ENCODE data around the gene UPK1A. TPM values are rescaled to one million over a fixed set of nuclear protein-coding genes. Genes with fewer than 3 reads are reported as not detected.

The UPK1A gene
- total RNA-seq, 2 donors from 2014 or later = 0.37 to 0.46 TPM

DNA sequence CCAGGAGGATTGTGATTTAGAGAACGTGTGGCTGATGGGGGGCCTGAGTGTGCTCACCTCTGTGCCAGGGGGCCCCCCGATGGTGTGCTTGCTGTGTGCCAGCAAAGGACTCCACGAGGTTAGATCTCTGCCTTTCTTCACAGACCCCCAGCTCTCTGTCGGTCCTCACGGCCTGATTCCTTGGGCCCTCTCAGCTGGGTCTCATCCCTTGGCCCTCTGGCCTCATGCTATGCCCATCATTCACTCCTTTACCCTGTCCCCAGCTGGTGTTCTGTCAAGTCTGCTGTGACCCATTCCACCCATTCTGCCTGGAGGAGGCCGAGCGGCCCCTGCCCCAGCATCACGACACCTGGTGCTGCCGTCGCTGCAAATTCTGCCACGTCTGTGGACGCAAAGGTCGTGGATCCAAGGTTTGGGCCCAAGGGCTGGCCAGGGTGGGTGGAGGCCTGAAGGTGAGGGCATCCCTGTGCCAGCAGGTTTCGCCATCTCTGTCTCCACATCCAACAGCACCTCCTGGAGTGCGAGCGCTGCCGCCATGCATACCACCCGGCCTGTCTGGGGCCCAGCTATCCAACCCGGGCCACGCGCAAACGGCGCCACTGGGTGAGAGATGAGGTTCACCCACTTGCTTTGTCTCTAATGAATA is 59.0 kb downstream of the UPK1A start:
- Mint-ChIP-seq H3K27me3 (ENCODE audit: insufficient read depth) (no peaks in the 10 kb centered on the region), H3K9me3 (no peaks in the 10 kb centered on the region), H3K27ac (no peak overlapping the region), H3K36me3 (ENCODE audit: low read depth) (peaks cover 83% of the 10 kb centered on the region), H3K4me1 (no peaks in the 10 kb centered on the region), H3K4me3 (no peak overlapping the region)
- no peak overlapping the region for H3K4me3 ChIP-seq (ENCODE audit: low read length)
- no peak overlapping the region for H3K9ac ChIP-seq (ENCODE audit: extremely low read depth, low read length, poor library complexity, severe bottlenecking)
- no peaks in the 10 kb centered on the region for H3K4me1 ChIP-seq (ENCODE audit: control insufficient read depth, insufficient read depth, low read length)
- no peaks in the 10 kb centered on the region for H3K9me3 ChIP-seq (ENCODE audit: control insufficient read depth, low read length)
- WGBS, 2 experiments (ENCODE audit: insufficient coverage in 1 of 2, insufficient read length in 1 of 2) = 96 to 99% methylated on average over 16 to 23 of the region's 23 CpGs
- H3K27ac ChIP-seq (ENCODE audit: low read depth, low read length) = no peak overlapping the region
- peaks cover 76% of the 10 kb centered on the region for H3K36me3 ChIP-seq (ENCODE audit: control insufficient read depth, insufficient read depth, low read length)
- no peaks in the 10 kb centered on the region for H3K27me3 ChIP-seq (ENCODE audit: control insufficient read depth, insufficient read depth, low read length, poor library complexity, severe bottlenecking)
- DNase-seq = no peak
- TF ChIP-seq, protein P1, sequence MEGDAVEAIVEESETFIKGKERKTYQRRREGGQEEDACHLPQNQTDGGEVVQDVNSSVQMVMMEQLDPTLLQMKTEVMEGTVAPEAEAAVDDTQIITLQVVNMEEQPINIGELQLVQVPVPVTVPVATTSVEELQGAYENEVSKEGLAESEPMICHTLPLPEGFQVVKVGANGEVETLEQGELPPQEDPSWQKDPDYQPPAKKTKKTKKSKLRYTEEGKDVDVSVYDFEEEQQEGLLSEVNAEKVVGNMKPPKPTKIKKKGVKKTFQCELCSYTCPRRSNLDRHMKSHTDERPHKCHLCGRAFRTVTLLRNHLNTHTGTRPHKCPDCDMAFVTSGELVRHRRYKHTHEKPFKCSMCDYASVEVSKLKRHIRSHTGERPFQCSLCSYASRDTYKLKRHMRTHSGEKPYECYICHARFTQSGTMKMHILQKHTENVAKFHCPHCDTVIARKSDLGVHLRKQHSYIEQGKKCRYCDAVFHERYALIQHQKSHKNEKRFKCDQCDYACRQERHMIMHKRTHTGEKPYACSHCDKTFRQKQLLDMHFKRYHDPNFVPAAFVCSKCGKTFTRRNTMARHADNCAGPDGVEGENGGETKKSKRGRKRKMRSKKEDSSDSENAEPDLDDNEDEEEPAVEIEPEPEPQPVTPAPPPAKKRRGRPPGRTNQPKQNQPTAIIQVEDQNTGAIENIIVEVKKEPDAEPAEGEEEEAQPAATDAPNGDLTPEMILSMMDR (conservative IDR thresholded peaks at IDR 0.05) = no peak

DNA sequence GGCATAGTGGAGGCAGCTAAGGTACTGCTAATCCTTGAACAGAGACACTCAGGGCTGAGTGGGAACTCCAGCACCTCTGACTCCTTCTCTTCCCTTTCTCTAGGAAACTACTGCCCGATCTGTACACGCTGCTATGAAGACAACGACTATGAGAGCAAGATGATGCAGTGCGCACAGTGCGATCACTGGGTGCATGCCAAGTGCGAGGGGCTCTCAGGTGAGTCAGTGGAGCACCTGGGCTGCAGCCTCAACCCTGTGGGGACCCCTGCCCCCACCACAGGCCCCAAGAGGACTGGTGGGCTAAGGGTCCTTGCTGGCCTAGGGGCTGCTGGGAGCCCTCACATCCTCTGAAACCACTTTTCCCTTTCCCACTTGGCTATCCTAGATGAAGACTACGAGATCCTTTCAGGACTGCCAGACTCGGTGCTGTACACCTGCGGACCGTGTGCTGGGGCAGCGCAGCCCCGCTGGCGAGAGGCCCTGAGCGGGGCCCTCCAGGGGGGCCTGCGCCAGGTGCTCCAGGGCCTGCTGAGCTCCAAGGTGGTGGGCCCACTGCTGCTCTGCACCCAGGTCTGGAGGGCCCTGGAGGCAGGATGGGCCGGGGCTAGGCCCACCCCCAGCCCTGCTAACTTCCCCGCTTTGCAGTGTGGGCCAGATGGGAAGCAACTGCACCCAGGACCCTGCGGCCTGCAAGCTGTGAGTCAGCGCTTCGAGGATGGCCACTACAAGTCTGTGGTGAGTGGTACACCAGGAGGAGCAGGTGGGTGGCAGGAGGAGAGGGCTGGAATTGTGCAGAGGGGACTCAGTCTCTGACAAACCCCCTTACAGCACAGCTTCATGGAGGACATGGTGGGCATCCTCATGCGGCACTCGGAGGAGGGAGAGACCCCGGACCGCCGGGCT is 61.0 kb downstream of the UPK1A start:
- H3K4me3 Mint-ChIP-seq = no peak overlapping the region
- Histone ChIP-seq H3K9me3 (ENCODE audit: control insufficient read depth, low read length) (no peaks in the 10 kb centered on the region), H3K27ac (ENCODE audit: low read depth, low read length) (no peak overlapping the region), H3K4me3 (ENCODE audit: low read length) (no peak overlapping the region), H3K4me1 (ENCODE audit: control insufficient read depth, insufficient read depth, low read length) (no peaks in the 10 kb centered on the region), H3K27me3 (ENCODE audit: control insufficient read depth, insufficient read depth, low read length, poor library complexity, severe bottlenecking) (no peaks in the 10 kb centered on the region), H3K36me3 (ENCODE audit: control insufficient read depth, insufficient read depth, low read length) (peaks cover 80% of the 10 kb centered on the region), H3K9ac (ENCODE audit: extremely low read depth, low read length, poor library complexity, severe bottlenecking) (no peak overlapping the region)
- H3K27me3 Mint-ChIP-seq (ENCODE audit: insufficient read depth) = no peaks in the 10 kb centered on the region
- H3K4me1 Mint-ChIP-seq = no peaks in the 10 kb centered on the region
- WGBS, 2 experiments (ENCODE audit: insufficient coverage in 1 of 2, insufficient read length in 1 of 2) = 95 to 98% methylated on average over 14 to 25 of the region's 25 CpGs
- TF ChIP-seq, protein P1 (conservative IDR thresholded peaks at IDR 0.05) = no peak
- DNase-seq = no peak
- no peak overlapping the region for H3K27ac Mint-ChIP-seq
- no peaks in the 10 kb centered on the region for H3K9me3 Mint-ChIP-seq
- peaks cover 84% of the 10 kb centered on the region for H3K36me3 Mint-ChIP-seq (ENCODE audit: low read depth)

Other genes with a start within 250 kb of the UPK1A start
- gene FFAR2, start 218.3 kb upstream of the UPK1A start, total RNA-seq = not detected
- 1 to 10 TPM; 3.4 to 4.2 TPM for gene KRTDAP, start 176.1 kb upstream of the UPK1A start, total RNA-seq
- 100 to 1,000 TPM; 430 to 451 TPM for gene DMKN, start 152.9 kb upstream of the UPK1A start, total RNA-seq
- gene SBSN, start 138.2 kb upstream of the UPK1A start, total RNA-seq = not detected
- gene GAPDHS, start 133.1 kb upstream of the UPK1A start, total RNA-seq = not detected
- gene TMEM147, start 120.9 kb upstream of the UPK1A start, total RNA-seq = 100 to 1,000 TPM; 109 to 119 TPM
- under 1 TPM in 1 of 2 donors, not detected in 1; 0.18 TPM for gene ATP4A, start 102.9 kb upstream of the UPK1A start, total RNA-seq
- not detected for gene PMIS2, start 80.3 kb upstream of the UPK1A start, total RNA-seq
- 10 to 100 TPM; 32.4 to 33.7 TPM for gene HAUS5, start 53.8 kb upstream of the UPK1A start, total RNA-seq
- 10 to 100 TPM; 81.1 to 89.2 TPM for gene RBM42, start 37.5 kb upstream of the UPK1A start, total RNA-seq
- gene ETV2, start 24.8 kb upstream of the UPK1A start, total RNA-seq = 1 to 10 TPM; 1.2 to 1.3 TPM
- 100 to 1,000 TPM; 401 to 445 TPM for gene COX6B1, start 18.2 kb upstream of the UPK1A start, total RNA-seq
- not detected for gene ZBTB32, start 38.0 kb downstream of the UPK1A start, total RNA-seq
- gene KMT2B, start 51.5 kb downstream of the UPK1A start, total RNA-seq = 10 to 100 TPM; 48.1 to 54.0 TPM
- 1 to 10 TPM; 4.6 to 7.1 TPM for gene IGFLR1, start 75.9 kb downstream of the UPK1A start, total RNA-seq
- gene U2AF1L4, start 78.9 kb downstream of the UPK1A start, total RNA-seq = 10 to 100 TPM; 17.3 to 23.2 TPM
- 100 to 1,000 TPM; 101 to 109 TPM for gene PSENEN, start 79.1 kb downstream of the UPK1A start, total RNA-seq
- gene LIN37, start 82.1 kb downstream of the UPK1A start, total RNA-seq = 1 to 10 TPM; 6.6 to 7.6 TPM
- gene HSPB6, start 90.5 kb downstream of the UPK1A start, total RNA-seq = under 1 TPM; 0.33 to 0.90 TPM
- gene PROSER3, start 91.7 kb downstream of the UPK1A start, total RNA-seq = 10 to 100 TPM; 37.8 to 45.4 TPM
- 10 to 100 TPM; 12.7 to 15.0 TPM for gene ARHGAP33, start 109.0 kb downstream of the UPK1A start, total RNA-seq
- 1 to 10 TPM; 1.0 to 1.5 TPM for gene PRODH2, start 146.3 kb downstream of the UPK1A start, total RNA-seq
- under 1 TPM; 0.24 to 0.80 TPM for gene NPHS1, start 186.0 kb downstream of the UPK1A start, total RNA-seq
- gene KIRREL2, start 190.4 kb downstream of the UPK1A start, total RNA-seq = 1 to 10 TPM; 1.4 to 2.3 TPM
- 10 to 100 TPM in 1 of 2 donors, 1 to 10 TPM in 1; 4.1 to 10.6 TPM for gene APLP1, start 202.1 kb downstream of the UPK1A start, total RNA-seq
- 10 to 100 TPM; 20.8 to 24.4 TPM for gene NFKBID, start 234.0 kb downstream of the UPK1A start, total RNA-seq
- gene HCST, start 236.0 kb downstream of the UPK1A start, total RNA-seq = 1 to 10 TPM; 1.3 to 1.5 TPM
- gene TYROBP, start 241.8 kb downstream of the UPK1A start, total RNA-seq = not detected

All from endodermal cell (in vitro differentiated cells).